Muscle of back (tissue), 11 donors: ENCODE data around the gene RNF150. TPM values are rescaled to one million over a fixed set of nuclear protein-coding genes. Genes with fewer than 3 reads are reported as not detected.
A peak's percentile ranks its signal among the peaks of the same experiment; 100 is the strongest.
"Not testable (repeated sequence)": the region's sequence is repeated elsewhere in the genome, so short reads cannot be mapped to it uniquely, and the experiment has no call there.

Experiments
- DNase-seq, 3 donors: peaks; one replicate each; pipeline versions ENCODE4 v3.0.0 to v3.0.0-alpha.2; 2013
- polyA plus RNA-seq, 10 donors: library from polyadenylated mRNA; unstranded; fragments of 120-200 nt; gene quantifications; one replicate each; pipeline ENCODE4 v1.2.1, GENCODE V29; 2013; ENCODE audit not compliant: insufficient read length in 10 of 10

The RNF150 gene
- polyA plus RNA-seq, 10 donors = 30.4 to 43.4 (median 38.0) TPM

- DNase-seq = no peak
Observed at GRCh38 chr4:141080668-141081067, 52.6 kb downstream of the RNF150 start.

GRCh38 chr4:141079393-141079930 is 53.8 kb downstream of the RNF150 start:
- no peak for DNase-seq

DNA sequence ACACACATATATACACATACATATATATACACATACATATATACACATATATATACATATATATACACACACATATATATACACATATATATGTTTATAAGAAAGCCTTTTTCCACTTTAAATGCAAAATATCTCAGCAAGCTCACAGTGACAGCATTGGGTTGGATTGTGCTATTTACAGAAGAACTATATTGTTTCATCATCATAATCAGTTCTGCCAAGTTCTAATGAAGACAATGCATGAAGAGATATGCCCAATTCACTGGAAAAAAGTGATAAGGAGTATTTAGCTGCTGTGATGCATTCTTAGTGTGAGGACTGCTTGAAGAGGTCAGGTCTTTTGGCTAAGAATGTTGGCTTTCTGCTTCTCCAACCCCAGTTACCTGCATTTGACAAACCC is 54.4 kb downstream of the RNF150 start:
- peak in 1 of 3 donors; percentile 39 for DNase-seq

DNA sequence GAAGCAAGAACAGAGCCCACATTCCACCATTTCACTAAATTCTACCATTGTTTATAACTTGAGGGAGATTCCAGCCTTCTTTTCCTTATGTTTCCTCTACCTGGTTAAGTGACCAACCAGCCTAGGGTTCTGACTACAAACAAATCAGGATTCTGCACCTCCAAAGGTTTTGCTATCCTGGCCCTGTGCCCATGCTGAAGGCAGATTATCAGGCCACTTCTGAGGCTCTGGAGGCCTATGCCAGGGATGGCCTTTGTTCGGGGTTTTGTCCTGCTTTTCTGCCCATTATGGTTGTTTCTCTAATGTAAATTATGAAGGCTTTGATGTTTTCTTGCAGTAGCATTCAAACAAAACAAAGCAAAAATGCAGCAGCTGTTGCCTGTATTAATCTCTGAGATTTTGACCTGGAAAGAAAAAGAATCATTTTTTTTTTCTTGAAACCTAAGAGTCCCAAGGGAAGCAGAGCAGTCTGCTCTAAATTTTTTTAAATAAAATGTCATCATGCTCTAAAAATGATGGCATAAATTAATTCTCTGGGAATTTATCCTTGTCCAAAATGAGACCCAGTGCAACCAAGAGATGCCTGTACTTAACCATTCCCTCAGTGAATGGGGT is 55.6 kb downstream of the RNF150 start:
- DNase-seq = peak in 1 of 3 donors; percentile 36

- no peak for DNase-seq
Observed at GRCh38 chr4:141075553-141075952, 57.7 kb downstream of the RNF150 start.

GRCh38 chr4:141074098-141074878 is 59.0 kb downstream of the RNF150 start:
- no peak for DNase-seq

DNA sequence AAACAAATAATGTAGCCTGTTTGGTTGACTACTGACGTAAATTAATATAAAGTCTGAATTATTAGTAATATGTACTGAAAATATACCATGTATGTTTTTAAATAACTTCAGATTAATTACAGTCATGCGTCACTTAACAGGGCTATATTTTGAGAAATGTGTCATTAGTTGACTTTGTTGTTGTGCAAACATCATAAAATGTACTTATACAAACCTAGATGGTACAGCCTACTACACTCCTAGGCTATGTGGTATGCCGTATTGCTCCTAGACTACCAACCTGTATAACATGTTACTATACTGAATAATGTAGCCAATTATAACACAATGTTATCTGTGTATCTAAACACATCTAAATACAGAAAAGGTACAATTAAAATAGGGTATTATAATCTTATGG is 66.6 kb downstream of the RNF150 start:
- DNase-seq = no peak

DNA sequence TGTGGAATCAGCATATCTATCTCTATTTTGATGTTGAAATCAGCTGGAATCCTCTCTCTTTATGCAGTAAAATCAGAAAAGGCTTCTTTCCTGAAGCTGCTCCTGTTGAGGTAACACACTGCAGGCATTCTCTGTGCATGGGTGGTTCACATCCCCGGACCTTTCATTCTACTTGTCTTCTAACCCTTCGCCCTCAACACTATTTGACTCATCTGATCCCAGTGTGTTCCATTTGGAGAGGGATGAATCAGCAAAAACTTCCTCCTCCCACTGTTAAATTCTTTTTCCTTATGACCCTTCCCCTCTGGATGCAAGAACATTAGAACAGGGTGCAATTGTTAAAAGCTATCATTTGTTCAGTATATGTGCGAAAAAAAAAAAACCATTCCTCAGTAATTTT is 67.4 kb downstream of the RNF150 start:
- DNase-seq = no peak

- DNase-seq = no peak
Observed at GRCh38 chr4:141062651-141063050, 70.6 kb downstream of the RNF150 start.

DNA sequence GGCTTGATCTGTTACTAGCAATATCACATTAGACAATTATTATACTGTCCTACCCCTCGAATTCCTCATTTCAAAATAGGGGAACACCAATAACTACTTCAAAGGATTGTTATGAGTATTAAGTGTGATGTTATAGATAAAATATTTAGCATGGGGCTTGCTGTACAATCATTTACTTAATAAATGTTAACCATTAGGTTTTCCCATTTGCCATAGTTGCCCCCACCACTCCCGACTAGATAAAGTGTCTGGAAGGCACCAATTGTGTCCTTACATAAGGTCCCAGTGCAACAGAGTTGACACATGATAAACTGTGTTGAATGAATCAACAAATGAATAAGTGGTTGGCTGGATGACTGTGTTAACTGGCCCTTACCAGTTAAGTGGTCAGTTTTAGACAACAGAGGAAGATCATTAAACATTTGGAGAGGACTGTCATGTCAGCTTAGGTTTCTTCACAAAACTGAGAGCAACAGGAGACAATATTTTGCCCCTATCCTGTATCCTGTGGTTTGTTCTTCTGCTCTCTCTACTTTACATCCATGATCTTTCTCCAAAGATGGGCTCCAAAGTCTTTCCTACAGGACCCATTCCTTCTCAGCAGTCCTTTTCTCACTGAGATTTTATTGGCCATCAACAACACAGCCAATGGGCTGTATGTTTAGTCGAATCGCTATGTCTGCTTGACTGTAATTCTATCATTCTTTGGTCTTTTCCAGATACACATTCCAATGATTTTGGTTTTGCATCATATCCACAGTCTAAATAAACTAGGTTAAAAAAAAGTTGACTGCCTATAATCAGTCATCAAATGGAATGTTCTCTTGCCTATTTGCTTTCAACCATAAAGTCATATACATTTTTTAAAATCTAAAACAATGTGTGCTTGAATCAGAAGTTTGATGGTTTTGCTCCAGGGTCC is 74.4 kb downstream of the RNF150 start:
- DNase-seq = peak in 1 of 3 donors; percentile 72

DNA sequence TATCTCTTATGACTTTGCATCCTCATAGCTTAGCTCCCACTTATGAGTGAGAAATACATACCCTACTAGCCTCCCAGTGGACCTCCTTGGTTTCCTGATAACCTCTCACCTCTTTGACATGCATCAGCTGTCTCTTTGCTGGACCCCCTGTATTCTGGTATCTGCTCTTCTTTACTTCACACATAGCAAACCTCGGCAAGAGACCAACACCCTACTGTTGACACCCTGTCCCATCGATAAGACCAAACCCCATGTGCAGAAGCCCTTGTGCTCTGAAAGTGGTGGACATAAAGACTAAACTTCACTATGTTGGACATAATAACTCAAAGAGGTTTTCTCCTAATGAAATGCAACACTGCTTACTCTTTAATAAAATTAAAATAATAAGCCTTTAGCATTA is 75.7 kb downstream of the RNF150 start:
- no peak for DNase-seq

GRCh38 chr4:141056473-141056872 is 76.8 kb downstream of the RNF150 start:
- DNase-seq = no peak

- DNase-seq = no peak
Observed at GRCh38 chr4:141054446-141054845, 78.8 kb downstream of the RNF150 start.

DNA sequence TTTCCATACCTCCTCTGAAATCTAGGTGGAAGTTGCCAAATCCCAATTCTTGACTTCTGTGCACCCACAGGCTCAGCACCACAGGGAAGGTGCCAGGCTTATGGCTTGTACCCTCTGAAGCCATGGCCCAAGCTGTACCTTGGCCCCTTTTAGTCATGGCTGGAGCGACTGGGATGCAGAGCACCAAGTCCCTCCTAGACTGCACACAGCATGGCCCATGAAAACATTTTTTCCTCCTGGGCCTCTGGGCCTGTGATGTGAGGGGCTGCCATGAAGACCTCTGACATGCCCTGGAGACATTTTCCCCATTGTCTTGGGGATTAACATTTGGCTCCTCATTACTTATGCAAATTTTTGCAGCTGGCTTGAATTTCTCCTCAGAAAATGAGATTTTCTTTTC is 82.3 kb downstream of the RNF150 start:
- DNase-seq = not testable (repeated sequence)

- peak in 2 of 3 donors; percentile 36 to 73 for DNase-seq
Observed at GRCh38 chr4:141047228-141047884, 85.9 kb downstream of the RNF150 start.

- peak in 2 of 3 donors; percentile 19 to 95 for DNase-seq
Observed at GRCh38 chr4:141046255-141046654, 87.0 kb downstream of the RNF150 start.

DNA sequence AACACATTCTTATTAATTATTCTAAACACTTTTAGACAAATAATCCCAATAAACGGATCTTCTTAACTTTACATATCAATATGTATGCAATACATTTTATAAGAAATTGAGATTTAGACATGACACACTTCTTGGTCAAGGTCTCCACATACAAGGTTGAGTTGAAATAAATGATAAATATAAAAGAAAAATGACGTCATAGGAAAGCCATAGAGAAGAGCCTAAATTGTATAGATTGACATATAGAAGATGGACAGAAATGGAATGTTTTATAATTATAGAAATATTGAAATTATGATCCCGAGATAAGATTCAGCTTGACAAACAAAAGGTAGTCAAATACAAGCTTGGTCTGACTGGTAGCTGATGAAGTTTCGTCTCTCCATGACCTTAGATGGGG is 87.4 kb downstream of the RNF150 start:
- no peak for DNase-seq

DNA sequence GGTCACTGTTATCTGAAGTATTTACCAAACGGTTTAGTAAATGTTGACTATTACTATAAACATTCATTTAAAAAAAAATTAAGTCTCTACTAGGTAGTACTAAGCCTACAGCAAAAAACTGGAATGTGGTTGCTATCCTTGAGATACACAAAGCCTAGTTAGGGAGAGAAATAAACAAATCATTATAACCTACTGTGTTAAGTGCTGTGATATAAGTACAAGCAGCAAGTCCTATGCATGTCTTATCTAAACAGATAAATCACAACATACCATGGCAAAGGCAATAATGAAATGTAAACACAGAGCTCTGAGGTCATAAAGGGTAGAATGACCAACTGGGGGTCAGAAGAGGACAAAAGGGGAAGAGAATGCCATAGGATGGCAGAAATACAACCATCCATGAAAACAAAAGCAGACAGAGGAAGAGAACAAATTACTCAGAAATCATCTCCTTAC is 92.2 kb downstream of the RNF150 start:
- DNase-seq = no peak

GRCh38 chr4:141039156-141039555 is 94.1 kb downstream of the RNF150 start:
- DNase-seq = no peak

DNA sequence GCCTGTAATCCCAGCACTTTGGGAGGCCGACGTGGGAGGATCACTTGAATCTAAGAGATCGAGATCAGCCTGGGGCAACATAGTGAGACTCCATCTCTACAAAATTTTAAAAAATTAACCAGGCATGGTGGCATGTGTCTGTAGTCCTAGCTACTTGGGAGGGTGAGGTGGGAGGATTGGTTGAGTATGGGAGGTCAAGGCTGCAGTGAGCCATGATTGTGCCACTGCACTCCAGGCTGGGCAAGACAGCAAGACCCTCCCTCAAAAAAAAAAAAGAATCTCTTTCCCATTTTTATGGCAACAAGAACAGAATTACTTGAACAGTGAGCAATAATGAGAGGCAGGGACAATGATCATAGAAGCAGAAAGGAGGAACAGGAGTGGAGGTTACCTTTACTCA is 94.8 kb downstream of the RNF150 start:
- DNase-seq = no peak

DNA sequence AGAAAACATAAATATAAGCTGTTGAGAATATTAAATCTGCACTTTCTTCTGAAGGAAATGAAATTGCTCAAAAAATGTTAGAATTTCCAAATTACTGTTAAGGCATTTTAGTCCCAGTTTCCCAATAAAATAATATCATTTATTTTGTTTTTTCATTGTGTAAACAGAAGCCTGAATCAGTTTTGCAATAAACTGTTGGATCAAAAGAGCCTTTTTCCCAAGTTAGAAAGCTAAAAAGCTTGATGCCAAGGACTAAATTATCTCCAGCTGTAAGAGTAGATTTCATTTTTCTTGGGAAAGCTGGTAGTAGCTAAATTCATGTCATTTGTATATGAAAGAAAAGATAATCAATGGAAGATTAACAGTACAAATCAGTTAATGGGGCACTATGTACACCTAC is 95.8 kb downstream of the RNF150 start:
- DNase-seq = peak in 1 of 3 donors; percentile 34
